DOHH2 (cell line): ENCODE data around the gene TANC1.

Source experiments
- H3F3A ChIP-seq: fragments of 200-600 bp; sonication (generic), shearing (Covaris generic); 2 replicates; pipeline ENCODE4 v1.6.0; 2016; ENCODE audit warnings: antibody characterized with exemption, mild to moderate bottlenecking; ENCODE audit not compliant: control insufficient read depth, insufficient read depth
- H3K27ac ChIP-seq: fragments of 200-600 bp; sonication (generic); 2 replicates; pipeline ENCODE4 v1.5.1; 2014; ENCODE audit warnings: low read depth, mild to moderate bottlenecking, low read length, moderate library complexity
- H3K27me3 ChIP-seq: fragments of 200-600 bp; sonication (generic); 2 replicates; pipeline ENCODE4 v1.6.1; 2014; ENCODE audit warnings: mild to moderate bottlenecking, low read length, mixed read lengths; ENCODE audit not compliant: control insufficient read depth
- H3K36me3 ChIP-seq: fragments of 200-600 bp; sonication (generic); 2 replicates; pipeline ENCODE4 v1.6.1; 2014; ENCODE audit warnings: mild to moderate bottlenecking, low read length, moderate library complexity, mixed read lengths; ENCODE audit not compliant: control insufficient read depth
- H3K4me1 ChIP-seq: fragments of 200-600 bp; sonication (generic); 2 replicates; pipeline ENCODE4 v1.6.1; 2014; ENCODE audit warnings: mild to moderate bottlenecking, low read length, mixed read lengths; ENCODE audit not compliant: control insufficient read depth
- H3K4me2 ChIP-seq: fragments of 200-600 bp; sonication (generic); 2 replicates; pipeline ENCODE4 v1.6.0; 2014; ENCODE audit warnings: mild to moderate bottlenecking, low read length, moderate library complexity
- H3K4me3 ChIP-seq: fragments of 200-600 bp; sonication (generic); 2 replicates; pipeline ENCODE4 v1.5.1; 2014; ENCODE audit warnings: mild to moderate bottlenecking, low read length, mixed read lengths
- H3K79me2 ChIP-seq: fragments of 200-600 bp; sonication (generic); 2 replicates; pipeline ENCODE4 v1.6.1; 2014; ENCODE audit warnings: mild to moderate bottlenecking, low read length, mixed read lengths; ENCODE audit not compliant: control insufficient read depth
- H3K9me2 ChIP-seq: fragments of 200-600 bp; sonication (generic); replicated peaks from 2 replicates; pipeline ENCODE4 v1.6.1; 2014; ENCODE audit warnings: mild to moderate bottlenecking, low read length, mixed read lengths; ENCODE audit not compliant: control insufficient read depth
- H3K9me3 ChIP-seq: fragments of 200-600 bp; sonication (generic); 2 replicates; pipeline ENCODE4 v1.6.1; 2014; ENCODE audit warnings: antibody characterized with exemption, low read length, mixed read lengths; ENCODE audit not compliant: control insufficient read depth, insufficient read depth
- H4K20me1 ChIP-seq: fragments of 200-600 bp; sonication (generic); 2 replicates; pipeline ENCODE4 v1.6.0; 2014; ENCODE audit warnings: low read depth, mild to moderate bottlenecking, antibody characterized with exemption, low read length, moderate library complexity; ENCODE audit not compliant: control insufficient read depth, insufficient read depth
- CTCF ChIP-seq: fragments of 200-600 bp; sonication (generic); IDR thresholded peaks from one replicate; pipeline ENCODE4 v1.5.1; 2014; ENCODE audit warnings: antibody characterized with exemption, mild to moderate bottlenecking, low read depth, low read length; ENCODE audit not compliant: poor library complexity, severe bottlenecking
- EZH2phosphoT487 ChIP-seq: fragments of 200-600 bp; sonication (generic); IDR thresholded peaks from 2 replicates; pipeline ENCODE4 v1.6.1; 2017; ENCODE audit warnings: borderline replicate concordance, mild to moderate bottlenecking, antibody characterized with exemption, low read length, moderate library complexity, mixed read lengths

The TANC1 gene

GRCh38 chr2:158940356-158940755 is 28.1 kb upstream of the TANC1 start:
- H3K36me3 ChIP-seq = no peaks in the 10 kb centered on the region
- TF ChIP-seq EZH2phosphoT487 = no peak
- TF ChIP-seq CTCF = no peak
- H3K4me2 ChIP-seq = no peak overlapping the region
- H3F3A ChIP-seq = no peaks in the 10 kb centered on the region
- no peaks in the 10 kb centered on the region for H3K4me1 ChIP-seq
- no peaks in the 10 kb centered on the region for H3K79me2 ChIP-seq
- no peaks in the 10 kb centered on the region for H3K9me3 ChIP-seq
- H3K27ac ChIP-seq = no peak overlapping the region
- H3K4me3 ChIP-seq = no peak overlapping the region
- no peaks in the 10 kb centered on the region for H3K27me3 ChIP-seq
- H4K20me1 ChIP-seq = no peaks in the 10 kb centered on the region
- H3K9me2 ChIP-seq = no peaks in the 10 kb centered on the region

GRCh38 chr2:158943973-158944372 is 24.5 kb upstream of the TANC1 start:
- Histone ChIP-seq H3K27me3 (no peaks in the 10 kb centered on the region), H3K79me2 (no peaks in the 10 kb centered on the region), H3K4me1 (no peaks in the 10 kb centered on the region), H3F3A (no peaks in the 10 kb centered on the region), H3K4me3 (no peak overlapping the region), H3K9me3 (no peaks in the 10 kb centered on the region), H3K27ac (no peak overlapping the region), H4K20me1 (no peaks in the 10 kb centered on the region), H3K36me3 (no peaks in the 10 kb centered on the region), H3K4me2 (no peak overlapping the region), H3K9me2 (no peaks in the 10 kb centered on the region)
- TF ChIP-seq EZH2phosphoT487 = no peak
- TF ChIP-seq CTCF = no peak

- Histone ChIP-seq H3K9me3 (no peaks in the 10 kb centered on the region), H3K4me2 (no peak overlapping the region), H3K27me3 (no peaks in the 10 kb centered on the region), H4K20me1 (no peaks in the 10 kb centered on the region), H3K4me3 (no peak overlapping the region), H3K79me2 (no peaks in the 10 kb centered on the region), H3K9me2 (no peaks in the 10 kb centered on the region), H3F3A (no peaks in the 10 kb centered on the region), H3K36me3 (no peaks in the 10 kb centered on the region), H3K27ac (no peak overlapping the region), H3K4me1 (no peaks in the 10 kb centered on the region)
- TF ChIP-seq EZH2phosphoT487 = no peak
Measured at GRCh38 chr2:158948964-158949699, 19.3 kb upstream of the TANC1 start.

- Histone ChIP-seq H3K4me1 (no peaks in the 10 kb centered on the region), H3K4me3 (no peak overlapping the region), H3K9me3 (no peaks in the 10 kb centered on the region), H3K36me3 (no peaks in the 10 kb centered on the region), H3K79me2 (no peaks in the 10 kb centered on the region), H3K9me2 (no peaks in the 10 kb centered on the region), H3K4me2 (no peak overlapping the region), H3K27ac (no peak overlapping the region), H4K20me1 (no peaks in the 10 kb centered on the region), H3K27me3 (no peaks in the 10 kb centered on the region), H3F3A (no peaks in the 10 kb centered on the region)
- TF ChIP-seq EZH2phosphoT487 (no peak), CTCF (no peak)
Measured at GRCh38 chr2:158953454-158953853, 15.0 kb upstream of the TANC1 start.
